ENCODE measurements around the gene CALHM1.

- TF ChIP-seq, protein P1, sequence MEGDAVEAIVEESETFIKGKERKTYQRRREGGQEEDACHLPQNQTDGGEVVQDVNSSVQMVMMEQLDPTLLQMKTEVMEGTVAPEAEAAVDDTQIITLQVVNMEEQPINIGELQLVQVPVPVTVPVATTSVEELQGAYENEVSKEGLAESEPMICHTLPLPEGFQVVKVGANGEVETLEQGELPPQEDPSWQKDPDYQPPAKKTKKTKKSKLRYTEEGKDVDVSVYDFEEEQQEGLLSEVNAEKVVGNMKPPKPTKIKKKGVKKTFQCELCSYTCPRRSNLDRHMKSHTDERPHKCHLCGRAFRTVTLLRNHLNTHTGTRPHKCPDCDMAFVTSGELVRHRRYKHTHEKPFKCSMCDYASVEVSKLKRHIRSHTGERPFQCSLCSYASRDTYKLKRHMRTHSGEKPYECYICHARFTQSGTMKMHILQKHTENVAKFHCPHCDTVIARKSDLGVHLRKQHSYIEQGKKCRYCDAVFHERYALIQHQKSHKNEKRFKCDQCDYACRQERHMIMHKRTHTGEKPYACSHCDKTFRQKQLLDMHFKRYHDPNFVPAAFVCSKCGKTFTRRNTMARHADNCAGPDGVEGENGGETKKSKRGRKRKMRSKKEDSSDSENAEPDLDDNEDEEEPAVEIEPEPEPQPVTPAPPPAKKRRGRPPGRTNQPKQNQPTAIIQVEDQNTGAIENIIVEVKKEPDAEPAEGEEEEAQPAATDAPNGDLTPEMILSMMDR (IDR thresholded peaks at IDR 0.05) = no peak
- TF ChIP-seq EP300 (IDR thresholded peaks at IDR 0.05) = no peak
- no peak for TF ChIP-seq POLR2A (IDR thresholded peaks at IDR 0.05)
Measured at GRCh38 chr10:103502849-103503660, 44.4 kb upstream of the CALHM1 start.
